Muscle of leg (tissue), 11 donors: ENCODE measurements around the gene PLCB4. TPM values are rescaled to one million over a fixed set of nuclear protein-coding genes. Genes with fewer than 3 reads are reported as not detected.

Experiments
- DNase-seq: peaks from one replicate; pipeline ENCODE4 v3.0.0; 2013
- H3K27ac ChIP-seq: one replicate; pipeline ENCODE4 v1.5.1; 2013; ENCODE audit warnings: mild to moderate bottlenecking, low read length, control low read depth
- H3K27me3 ChIP-seq: one replicate; pipeline ENCODE4 v1.6.1; 2013; ENCODE audit warnings: low read length; ENCODE audit not compliant: control insufficient read depth, insufficient read depth
- H3K36me3 ChIP-seq: one replicate; pipeline ENCODE4 v1.6.1; 2013; ENCODE audit warnings: low read length; ENCODE audit not compliant: control insufficient read depth, insufficient read depth
- H3K4me1 ChIP-seq: one replicate; pipeline ENCODE4 v1.6.1; 2013; ENCODE audit warnings: low read length; ENCODE audit not compliant: control insufficient read depth, insufficient read depth
- H3K4me3 ChIP-seq: one replicate; pipeline ENCODE4 v1.5.1; 2013; ENCODE audit warnings: low read length, control low read depth
- H3K9me3 ChIP-seq: replicated peaks from 2 replicates; pipeline ENCODE4 v1.6.1; 2013; ENCODE audit warnings: low read depth, low read length; ENCODE audit not compliant: control insufficient read depth
- WGBS: methylation state at CpG from one replicate; pipeline ENCODE4 v1.1.5; 2013; ENCODE audit warnings: missing lambda C conversion rate; ENCODE audit not compliant: insufficient coverage; 5-methylcytosine and 5-hydroxymethylcytosine counted together
- polyA plus RNA-seq, 8 donors: library from polyadenylated mRNA; unstranded; fragments of 120-200 nt; gene quantifications; one replicate each; pipeline versions ENCODE4 v1.2.1 to v1.2.3, GENCODE V29; 2013; ENCODE audit warnings: inconsistent platforms in 1 of 8, low replicate concordance in 1 of 8; ENCODE audit not compliant: insufficient read length in 8 of 8, insufficient read depth in 1 of 8
- total RNA-seq: library from RNA; stranded (reverse); fragments of 120-200 nt; gene quantifications from one replicate; pipeline ENCODE4 v1.2.4, GENCODE V29; 2013

Gene PLCB4
- total and polyA plus RNA-seq, 9 donors = 3.1 to 5.8 (median 4.3) TPM

DNA sequence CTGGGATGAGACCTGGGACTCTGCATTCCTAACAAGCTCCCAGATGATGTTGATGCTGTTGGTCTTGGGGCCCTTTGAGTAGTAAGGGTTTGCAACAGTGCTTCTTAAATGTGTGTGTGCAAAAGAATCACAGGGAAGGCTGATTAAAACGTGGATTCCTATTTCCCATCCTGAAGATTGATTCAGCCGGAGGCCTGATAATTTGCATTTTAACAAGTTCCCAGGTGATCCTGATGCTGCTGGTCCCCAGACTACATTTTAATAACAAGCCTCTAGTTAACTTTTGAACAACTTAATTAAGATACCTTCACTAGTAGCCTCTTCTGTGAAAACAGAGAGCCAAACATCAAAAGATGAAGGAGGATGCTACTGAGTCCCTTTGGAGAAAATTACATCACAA is 289.1 kb downstream of the PLCB4 start:
- Histone ChIP-seq H3K4me3 (no peak overlapping the region), H3K36me3 (no peaks in the 10 kb centered on the region), H3K9me3 (no peaks in the 10 kb centered on the region), H3K4me1 (peaks cover 7% of the 10 kb centered on the region), H3K27me3 (no peaks in the 10 kb centered on the region), H3K27ac (no peak overlapping the region)
- WGBS = 93% methylated on average over 2 of the region's 2 CpGs
- no peak for DNase-seq

DNA sequence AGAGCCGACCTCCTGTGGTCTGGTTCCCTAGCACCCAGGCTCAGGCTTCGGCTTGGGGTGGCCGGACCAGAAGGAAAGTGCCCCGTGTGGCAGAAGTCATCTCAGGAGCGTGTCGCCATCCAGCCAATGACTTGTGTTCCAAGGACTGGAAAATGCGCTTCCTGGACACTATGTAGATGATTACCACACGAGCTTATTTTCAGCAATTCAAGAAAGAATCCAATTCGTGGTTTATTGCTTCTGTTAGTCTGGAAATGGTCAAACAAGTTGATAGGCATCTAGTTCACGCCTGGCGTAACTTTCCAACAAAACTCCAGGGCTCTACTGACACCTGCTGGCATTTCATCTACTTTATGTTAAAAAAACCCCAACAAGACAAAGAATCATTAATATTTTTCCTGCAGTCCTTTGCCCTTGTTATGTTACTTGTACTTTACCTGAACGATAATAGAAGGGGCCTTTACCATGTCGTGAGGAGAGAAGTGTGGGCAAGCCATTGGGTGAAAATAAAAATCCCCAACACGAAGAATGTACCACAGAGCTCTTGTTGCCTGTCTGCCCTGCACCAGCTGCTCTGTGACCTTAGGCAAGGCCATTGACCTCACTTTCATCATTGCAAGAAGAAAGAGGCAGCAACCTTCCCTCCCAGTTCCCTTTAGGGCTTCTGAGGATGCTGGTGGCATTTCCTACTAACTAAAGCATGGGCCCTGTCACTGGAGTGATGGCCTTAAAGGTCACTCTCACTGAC is 290.8 kb downstream of the PLCB4 start:
- no peaks in the 10 kb centered on the region for H3K27me3 ChIP-seq
- peaks cover 2% of the 10 kb centered on the region for H3K36me3 ChIP-seq
- 50% methylated on average over 5 of the region's 14 CpGs for WGBS
- no peak overlapping the region for H3K27ac ChIP-seq
- peak; percentile 82 for DNase-seq
- H3K4me1 ChIP-seq = peaks cover 7% of the 10 kb centered on the region
- H3K9me3 ChIP-seq = no peaks in the 10 kb centered on the region
- no peak overlapping the region for H3K4me3 ChIP-seq

DNA sequence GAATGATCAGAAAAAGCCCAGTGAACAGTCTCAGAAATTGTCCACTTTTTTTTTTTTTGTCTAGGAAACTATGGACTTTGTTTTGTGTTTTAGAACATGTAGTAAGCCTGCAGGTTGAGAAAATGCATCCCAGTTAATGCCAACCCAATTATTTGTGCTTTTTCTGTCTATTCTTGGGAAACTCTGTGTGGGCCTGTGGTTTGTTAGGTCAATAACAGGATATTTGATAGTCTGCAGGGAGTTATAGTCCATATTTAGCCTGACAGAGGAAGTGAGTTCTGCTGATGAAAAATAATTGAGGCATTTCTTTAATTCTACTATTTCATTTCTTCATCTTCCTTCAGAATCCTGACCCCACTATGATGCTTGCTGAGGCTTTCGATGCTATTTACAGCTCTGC is 291.5 kb downstream of the PLCB4 start:
- Histone ChIP-seq H3K4me3 (no peak overlapping the region), H3K9me3 (no peaks in the 10 kb centered on the region), H3K36me3 (peaks cover 2% of the 10 kb centered on the region), H3K27me3 (no peaks in the 10 kb centered on the region), H3K4me1 (peaks cover 7% of the 10 kb centered on the region), H3K27ac (no peak overlapping the region)
- 71% methylated on average over 1 of the region's 1 CpG for whole genome bisulfite sequencing
- DNase-seq = no peak

DNA sequence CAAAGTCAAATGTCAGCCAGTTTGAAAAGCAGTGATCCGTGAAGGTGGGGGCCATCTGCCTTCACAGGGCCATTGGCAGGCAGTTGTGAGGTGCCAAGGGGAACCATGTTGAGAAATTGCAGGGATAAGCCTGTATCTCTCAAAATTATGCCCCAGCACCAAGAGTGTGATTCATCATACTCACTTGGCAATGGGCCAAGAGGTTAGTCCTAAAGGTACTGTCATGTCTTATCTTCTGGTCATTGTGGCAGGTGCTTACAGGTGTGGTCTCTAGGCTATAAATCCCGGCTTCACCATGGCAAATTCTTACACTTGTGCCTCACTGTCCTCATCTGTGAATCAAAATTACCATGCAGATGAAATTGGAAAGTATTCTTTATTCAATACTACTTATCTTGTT is 294.8 kb downstream of the PLCB4 start:
- no peak overlapping the region for H3K4me3 ChIP-seq
- DNase-seq = no peak
- WGBS = no CpG with 5 or more reads among the region's 2 CpGs
- H3K36me3 ChIP-seq = peaks cover 2% of the 10 kb centered on the region
- H3K27ac ChIP-seq = no peak overlapping the region
- H3K9me3 ChIP-seq = no peaks in the 10 kb centered on the region
- H3K4me1 ChIP-seq = peaks cover 7% of the 10 kb centered on the region
- no peaks in the 10 kb centered on the region for H3K27me3 ChIP-seq

DNA sequence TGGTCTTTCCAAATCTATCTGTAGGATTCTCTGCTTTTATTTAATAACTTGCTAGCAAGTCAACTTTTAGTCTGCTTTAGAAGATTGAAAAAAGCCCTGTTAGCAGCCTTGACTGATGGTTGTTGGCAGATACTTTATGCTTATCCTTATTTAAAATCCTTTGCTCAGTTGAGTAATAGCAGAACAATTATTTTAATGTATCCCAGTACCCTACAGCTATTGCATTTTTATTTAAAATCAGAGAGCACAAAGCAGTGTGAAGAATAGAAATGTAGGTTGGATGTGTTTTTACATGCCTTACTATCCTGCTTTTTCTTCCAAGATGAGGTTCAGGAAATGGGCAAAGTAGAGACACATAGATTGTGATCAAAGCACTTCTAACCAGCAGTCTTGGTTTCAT is 298.4 kb downstream of the PLCB4 start:
- no peak overlapping the region for H3K27ac ChIP-seq
- no peaks in the 10 kb centered on the region for H3K9me3 ChIP-seq
- peaks cover 2% of the 10 kb centered on the region for H3K36me3 ChIP-seq
- no peaks in the 10 kb centered on the region for H3K4me1 ChIP-seq
- DNase-seq = no peak
- H3K4me3 ChIP-seq = no peak overlapping the region
- H3K27me3 ChIP-seq = no peaks in the 10 kb centered on the region

DNA sequence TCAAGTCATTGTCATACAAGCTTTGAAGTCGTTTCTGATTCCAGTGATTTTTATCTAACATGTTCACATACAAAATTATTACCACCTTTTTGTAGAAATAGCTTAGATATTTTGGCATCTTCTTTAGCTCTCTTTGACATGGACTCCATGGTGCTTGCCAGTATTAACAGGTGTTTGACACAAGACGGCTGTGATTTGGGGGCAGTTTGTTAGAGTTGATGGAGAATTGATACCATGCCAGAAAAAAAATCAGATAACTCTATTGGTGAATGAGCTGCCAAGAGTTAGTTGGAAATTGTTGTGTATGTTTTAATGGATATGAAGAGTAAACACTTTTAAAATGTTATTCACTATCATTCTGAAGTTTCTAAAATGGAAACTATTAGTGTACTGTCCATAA is 298.9 kb downstream of the PLCB4 start:
- H3K4me3 ChIP-seq = no peak overlapping the region
- peaks cover 2% of the 10 kb centered on the region for H3K36me3 ChIP-seq
- DNase-seq = peak; percentile 37
- no peak overlapping the region for H3K27ac ChIP-seq
- H3K4me1 ChIP-seq = no peaks in the 10 kb centered on the region
- no peaks in the 10 kb centered on the region for H3K9me3 ChIP-seq
- 50% methylated on average over 1 of the region's 2 CpGs for WGBS
- no peaks in the 10 kb centered on the region for H3K27me3 ChIP-seq

DNA sequence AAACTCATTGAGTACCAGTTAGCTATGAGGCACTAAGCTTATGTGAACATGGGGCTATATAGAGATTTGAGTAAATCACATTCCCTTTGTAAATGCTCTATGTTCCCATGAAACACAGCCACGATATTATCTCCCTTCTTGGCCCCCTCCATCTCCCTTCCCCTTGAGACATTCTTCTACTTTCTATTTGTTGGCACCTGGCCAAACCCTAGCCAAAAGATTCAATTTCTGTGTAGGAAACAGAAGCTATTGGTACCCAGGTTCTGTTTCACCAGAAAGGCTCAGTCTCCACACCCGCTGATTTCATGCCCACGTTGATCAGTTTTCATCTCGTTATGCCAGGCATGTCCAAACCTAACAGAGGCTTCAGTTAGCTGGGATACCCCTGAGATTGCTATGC is 300.0 kb downstream of the PLCB4 start:
- no peaks in the 10 kb centered on the region for H3K4me1 ChIP-seq
- H3K4me3 ChIP-seq = no peak overlapping the region
- WGBS = 76% methylated on average over 4 of the region's 4 CpGs
- DNase-seq = no peak
- no peaks in the 10 kb centered on the region for H3K27me3 ChIP-seq
- no peaks in the 10 kb centered on the region for H3K9me3 ChIP-seq
- no peak overlapping the region for H3K27ac ChIP-seq
- no peaks in the 10 kb centered on the region for H3K36me3 ChIP-seq

DNA sequence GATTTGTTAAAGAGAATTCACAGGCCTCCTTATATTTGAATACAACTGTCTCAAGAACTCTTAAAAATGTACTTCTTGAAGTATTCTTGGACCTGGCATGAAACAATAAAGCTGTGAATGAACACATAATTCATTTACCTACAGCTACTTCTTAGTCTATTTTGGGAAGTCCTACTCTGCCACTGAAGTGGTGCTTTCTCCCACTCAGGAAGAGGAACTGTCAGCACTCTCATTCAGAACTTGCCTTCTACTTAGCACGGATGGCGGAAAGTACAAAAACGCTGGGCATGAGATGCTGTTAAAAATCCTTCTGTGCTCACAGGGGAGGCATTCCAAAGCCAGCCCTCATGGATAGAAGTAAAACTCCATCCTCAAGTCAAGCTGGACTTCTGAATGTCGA is 300.7 kb downstream of the PLCB4 start:
- DNase-seq = no peak
- Histone ChIP-seq H3K36me3 (no peaks in the 10 kb centered on the region), H3K4me1 (no peaks in the 10 kb centered on the region), H3K9me3 (no peaks in the 10 kb centered on the region), H3K27me3 (no peaks in the 10 kb centered on the region), H3K27ac (no peak overlapping the region), H3K4me3 (no peak overlapping the region)
- WGBS = 80% methylated on average over 1 of the region's 4 CpGs

DNA sequence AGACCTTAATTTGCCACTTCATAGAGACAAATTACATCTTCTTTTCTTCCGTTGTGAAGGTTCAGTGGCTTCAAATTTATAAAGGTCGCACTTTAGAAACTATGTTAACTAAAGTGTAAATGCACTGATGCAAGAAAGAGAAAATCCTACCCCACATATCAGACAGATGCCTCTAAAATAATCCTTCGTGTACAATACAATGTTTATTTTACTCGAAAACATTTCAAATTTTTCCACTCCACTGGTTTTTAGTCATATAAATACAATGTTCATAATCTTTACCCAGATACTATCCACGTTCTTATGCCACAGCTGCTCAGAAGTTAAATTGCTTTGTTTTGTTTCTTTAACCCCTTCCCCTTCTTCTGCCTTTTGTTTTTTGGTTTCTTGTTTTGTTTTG is 305.2 kb downstream of the PLCB4 start:
- Histone ChIP-seq H3K27ac (no peak overlapping the region), H3K4me1 (no peaks in the 10 kb centered on the region), H3K4me3 (no peak overlapping the region), H3K27me3 (no peaks in the 10 kb centered on the region), H3K9me3 (no peaks in the 10 kb centered on the region), H3K36me3 (no peaks in the 10 kb centered on the region)
- no CpG with 5 or more reads among the region's 5 CpGs for WGBS
- DNase-seq = no peak

DNA sequence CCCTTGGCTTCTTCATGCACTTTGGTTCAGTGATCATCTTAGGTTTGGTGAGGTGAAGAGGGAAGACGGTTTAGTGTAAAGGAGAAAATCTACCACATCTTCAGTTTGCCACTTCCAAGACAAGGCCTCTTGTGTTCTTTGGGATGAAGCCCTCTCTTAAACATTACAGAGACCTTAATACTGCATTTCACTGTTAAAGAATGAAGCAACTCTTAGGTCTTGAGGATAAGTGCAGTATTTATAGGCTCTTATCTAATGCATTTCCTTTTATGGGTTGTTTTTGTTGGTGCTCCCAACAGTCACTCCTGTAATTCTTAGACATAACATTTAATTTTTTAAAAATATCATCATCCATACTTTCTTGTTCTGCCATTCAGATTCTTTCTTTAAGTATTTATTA is 305.6 kb downstream of the PLCB4 start:
- Histone ChIP-seq H3K27me3 (no peaks in the 10 kb centered on the region), H3K9me3 (no peaks in the 10 kb centered on the region), H3K4me1 (no peaks in the 10 kb centered on the region), H3K36me3 (no peaks in the 10 kb centered on the region), H3K4me3 (no peak overlapping the region), H3K27ac (no peak overlapping the region)
- no CpG with 5 or more reads among the region's 1 CpG for WGBS
- DNase-seq = no peak

DNA sequence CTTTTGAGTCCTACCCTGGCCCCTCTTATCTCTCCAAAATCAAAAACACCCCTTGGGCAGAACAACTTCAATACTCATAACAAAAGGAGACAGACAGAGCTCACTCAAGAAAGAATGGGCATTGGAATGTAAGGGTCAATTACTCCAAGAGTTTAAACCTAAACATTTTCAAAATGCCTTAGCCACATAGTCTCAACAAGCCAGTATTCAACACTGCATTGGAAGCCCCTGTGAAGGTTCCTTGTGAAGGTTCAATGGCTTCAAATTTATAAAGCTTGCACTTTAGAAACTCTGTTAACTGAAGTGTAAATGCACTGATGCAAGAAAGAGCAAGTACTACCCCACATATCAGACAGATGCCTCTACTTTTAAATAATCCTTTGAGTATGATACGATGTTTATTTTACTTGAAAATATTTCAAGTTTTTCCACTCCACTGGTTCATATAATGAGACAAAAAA is 306.4 kb downstream of the PLCB4 start:
- Histone ChIP-seq H3K9me3 (no peaks in the 10 kb centered on the region), H3K4me1 (no peaks in the 10 kb centered on the region), H3K27me3 (no peaks in the 10 kb centered on the region), H3K27ac (no peak overlapping the region), H3K36me3 (no peaks in the 10 kb centered on the region), H3K4me3 (no peak overlapping the region)
- no peak for DNase-seq
- no CpG with 5 or more reads among the region's 1 CpG for WGBS
